Measurements from ENCODE around the gene SPATA31D1.

The SPATA31D1 gene

GRCh38 chr9:82011133-82011532 is 22.6 kb downstream of the SPATA31D1 start:
- Histone ChIP-seq H3K4me3 (ENCODE audit: low read depth, low read length, poor library complexity, severe bottlenecking) (no peak overlapping the region), H2AFZ (ENCODE audit: low read length) (no peak overlapping the region), H3K4me2 (ENCODE audit: low read length) (no peak overlapping the region), H3K36me3 (ENCODE audit: insufficient read depth, low read length) (no peaks in the 10 kb centered on the region), H3K9ac (ENCODE audit: low read length) (no peak overlapping the region), H4K20me1 (ENCODE audit: insufficient read depth, low read length) (no peaks in the 10 kb centered on the region), H3K79me2 (ENCODE audit: insufficient read depth, low read length) (no peaks in the 10 kb centered on the region), H3K9me2 (ENCODE audit: low read depth, low read length) (no peaks in the 10 kb centered on the region), H3K27me3 (ENCODE audit: insufficient read depth, low read length) (no peaks in the 10 kb centered on the region), H3K4me1 (ENCODE audit: insufficient read depth, low read length, severe bottlenecking) (no peaks in the 10 kb centered on the region), H3F3A (ENCODE audit: insufficient read depth, low read length) (no peaks in the 10 kb centered on the region), H3K27ac (ENCODE audit: low read depth, low read length, poor library complexity, severe bottlenecking) (no peak overlapping the region), H3K9me3 (ENCODE audit: low read length) (0 out of 2 replicates have a peak, but pooled peaks cover 4% of the 10 kb centered on the region)
- TF ChIP-seq CTCF (IDR thresholded peaks at IDR 0.05; ENCODE audit: low read length): no peak
- TF ChIP-seq EZH2 (IDR thresholded peaks at IDR 0.05; ENCODE audit: borderline replicate concordance, low read length): no peak

- no peak overlapping the region for H3K4me2 ChIP-seq (ENCODE audit: low read length)
- H3K36me3 ChIP-seq (ENCODE audit: insufficient read depth, low read length): no peaks in the 10 kb centered on the region
- no peak overlapping the region for H3K27ac ChIP-seq (ENCODE audit: low read depth, low read length, poor library complexity, severe bottlenecking)
- 0 out of 2 replicates have a peak, but pooled peaks cover 4% of the 10 kb centered on the region for H3K9me3 ChIP-seq (ENCODE audit: low read length)
- H3F3A ChIP-seq (ENCODE audit: insufficient read depth, low read length): no peaks in the 10 kb centered on the region
- H3K9me2 ChIP-seq (ENCODE audit: low read depth, low read length): no peaks in the 10 kb centered on the region
- H4K20me1 ChIP-seq (ENCODE audit: insufficient read depth, low read length): no peaks in the 10 kb centered on the region
- no peak overlapping the region for H2AFZ ChIP-seq (ENCODE audit: low read length)
- no peaks in the 10 kb centered on the region for H3K27me3 ChIP-seq (ENCODE audit: insufficient read depth, low read length)
- H3K9ac ChIP-seq (ENCODE audit: low read length): no peak overlapping the region
- H3K79me2 ChIP-seq (ENCODE audit: insufficient read depth, low read length): no peaks in the 10 kb centered on the region
- no peaks in the 10 kb centered on the region for H3K4me1 ChIP-seq (ENCODE audit: insufficient read depth, low read length, severe bottlenecking)
- no peak for TF ChIP-seq EZH2 (IDR thresholded peaks at IDR 0.05; ENCODE audit: borderline replicate concordance, low read length)
- TF ChIP-seq CTCF (IDR thresholded peaks at IDR 0.05; ENCODE audit: low read length): no peak
- H3K4me3 ChIP-seq (ENCODE audit: low read depth, low read length, poor library complexity, severe bottlenecking): no peak overlapping the region
These were observed 23.7 kb downstream of the SPATA31D1 start for GRCh38 chr9:82012276-82012675.

- Histone ChIP-seq H3K27ac (ENCODE audit: low read depth, low read length, poor library complexity, severe bottlenecking) (no peak overlapping the region), H3F3A (ENCODE audit: insufficient read depth, low read length) (no peaks in the 10 kb centered on the region), H2AFZ (ENCODE audit: low read length) (no peak overlapping the region), H3K9me2 (ENCODE audit: low read depth, low read length) (no peaks in the 10 kb centered on the region), H3K36me3 (ENCODE audit: insufficient read depth, low read length) (no peaks in the 10 kb centered on the region), H4K20me1 (ENCODE audit: insufficient read depth, low read length) (no peaks in the 10 kb centered on the region), H3K4me2 (ENCODE audit: low read length) (no peak overlapping the region), H3K79me2 (ENCODE audit: insufficient read depth, low read length) (no peaks in the 10 kb centered on the region), H3K27me3 (ENCODE audit: insufficient read depth, low read length) (no peaks in the 10 kb centered on the region), H3K9me3 (ENCODE audit: low read length) (no peaks in the 10 kb centered on the region), H3K9ac (ENCODE audit: low read length) (no peak overlapping the region), H3K4me3 (ENCODE audit: low read depth, low read length, poor library complexity, severe bottlenecking) (no peak overlapping the region), H3K4me1 (ENCODE audit: insufficient read depth, low read length, severe bottlenecking) (no peaks in the 10 kb centered on the region)
- no peak for TF ChIP-seq CTCF (IDR thresholded peaks at IDR 0.05; ENCODE audit: low read length)
- TF ChIP-seq EZH2 (IDR thresholded peaks at IDR 0.05; ENCODE audit: borderline replicate concordance, low read length): no peak
These were observed 31.8 kb downstream of the SPATA31D1 start for GRCh38 chr9:82020331-82020730.
